ENCODE results near the gene NTM. TPM values are rescaled to one million over a fixed set of nuclear protein-coding genes. Genes with fewer than 3 reads are reported as not detected.
"Not testable (repeated sequence)": the region's sequence is repeated elsewhere in the genome, so short reads cannot be mapped to it uniquely, and the experiment has no call there.

Gene NTM
- total and polyA plus RNA-seq, 4 experiments from 2014 or later: not detected

GRCh38 chr11:131486937-131487635 is 116.7 kb downstream of the NTM start:
- Mint-ChIP-seq H3K36me3 (no peaks in the 10 kb centered on the region), H3K4me1 (no peaks in the 10 kb centered on the region), H3K27me3 (no peaks in the 10 kb centered on the region), H3K9me3 (peaks cover 0 to 3% (median 0%) of the 10 kb centered on the region in 8 donors), H3K4me3 (no peak overlapping the region), H3K27ac (no peak overlapping the region)
- no peak overlapping the region for H3K4me3 ChIP-seq (ENCODE audit: low read length in 2 of 2)
- no peaks in the 10 kb centered on the region for H3K9me3 ChIP-seq (ENCODE audit: control insufficient read depth in 1 of 2, low read length in 2 of 2)
- no peak overlapping the region for H3K27ac ChIP-seq (ENCODE audit: low read depth, low read length)
- intact Hi-C loops (cut with micrococcal nuclease): no loop called here
- H3K4me1 ChIP-seq (ENCODE audit: insufficient read depth, low read length): no peaks in the 10 kb centered on the region
- DNase-seq: no peak
- H3K27me3 ChIP-seq (ENCODE audit: insufficient read depth, low read length): no peaks in the 10 kb centered on the region
- no peaks in the 10 kb centered on the region for H3K36me3 ChIP-seq (ENCODE audit: insufficient read depth, low read length)
- ChIA-PET POLR2A (ENCODE audit: partially characterized antibody) (no interaction called here), CTCF (ENCODE audit: partially characterized antibody) (no interaction called here)

GRCh38 chr11:131488238-131488637 is 117.8 kb downstream of the NTM start:
- intact Hi-C loops (cut with micrococcal nuclease): no loop called here
- Mint-ChIP-seq H3K4me3 (no peak overlapping the region), H3K27ac (no peak overlapping the region), H3K27me3 (no peaks in the 10 kb centered on the region), H3K4me1 (no peaks in the 10 kb centered on the region), H3K9me3 (peaks cover 0 to 3% (median 0%) of the 10 kb centered on the region in 8 donors), H3K36me3 (no peaks in the 10 kb centered on the region)
- H3K27me3 ChIP-seq (ENCODE audit: insufficient read depth, low read length): no peaks in the 10 kb centered on the region
- no peak overlapping the region for H3K27ac ChIP-seq (ENCODE audit: low read depth, low read length)
- DNase-seq: no peak
- POLR2A ChIA-PET (ENCODE audit: partially characterized antibody): no interaction called here
- H3K9me3 ChIP-seq (ENCODE audit: control insufficient read depth in 1 of 2, low read length in 2 of 2): no peaks in the 10 kb centered on the region
- no peaks in the 10 kb centered on the region for H3K4me1 ChIP-seq (ENCODE audit: insufficient read depth, low read length)
- CTCF ChIA-PET (ENCODE audit: partially characterized antibody): no interaction called here
- H3K36me3 ChIP-seq (ENCODE audit: insufficient read depth, low read length): no peaks in the 10 kb centered on the region
- no peak overlapping the region for H3K4me3 ChIP-seq (ENCODE audit: low read length in 2 of 2)

GRCh38 chr11:131491503-131491902 is 121.1 kb downstream of the NTM start:
- no peak for DNase-seq
- no peaks in the 10 kb centered on the region for H3K27me3 ChIP-seq (ENCODE audit: insufficient read depth, low read length)
- H3K36me3 Mint-ChIP-seq: no peaks in the 10 kb centered on the region
- CTCF ChIA-PET (ENCODE audit: partially characterized antibody): no interaction called here
- intact Hi-C loops (cut with micrococcal nuclease): no loop called here
- no peaks in the 10 kb centered on the region for H3K36me3 ChIP-seq (ENCODE audit: insufficient read depth, low read length)
- POLR2A ChIA-PET (ENCODE audit: partially characterized antibody): no interaction called here
- no peak overlapping the region for H3K27ac Mint-ChIP-seq
- H3K4me1 ChIP-seq (ENCODE audit: insufficient read depth, low read length): no peaks in the 10 kb centered on the region
- no peak overlapping the region for H3K27ac ChIP-seq (ENCODE audit: low read depth, low read length)
- no peaks in the 10 kb centered on the region for H3K9me3 ChIP-seq (ENCODE audit: control insufficient read depth in 1 of 2, low read length in 2 of 2)
- H3K9me3 Mint-ChIP-seq: peaks cover 0 to 3% (median 0%) of the 10 kb centered on the region in 8 donors
- no peak overlapping the region for H3K4me3 Mint-ChIP-seq
- no peaks in the 10 kb centered on the region for H3K27me3 Mint-ChIP-seq
- H3K4me1 Mint-ChIP-seq: no peaks in the 10 kb centered on the region
- H3K4me3 ChIP-seq (ENCODE audit: low read length in 2 of 2): no peak overlapping the region

GRCh38 chr11:131495423-131495822 is 125.0 kb downstream of the NTM start:
- DNase-seq: no peak
- ChIA-PET POLR2A (ENCODE audit: partially characterized antibody) (no interaction called here), CTCF (ENCODE audit: partially characterized antibody) (no interaction called here)
- no peak overlapping the region for H3K4me3 Mint-ChIP-seq
- H3K36me3 Mint-ChIP-seq: no peaks in the 10 kb centered on the region
- Histone ChIP-seq H3K27me3 (ENCODE audit: insufficient read depth, low read length) (no peaks in the 10 kb centered on the region), H3K4me1 (ENCODE audit: insufficient read depth, low read length) (no peaks in the 10 kb centered on the region), H3K27ac (ENCODE audit: low read depth, low read length) (no peak overlapping the region), H3K9me3 (ENCODE audit: control insufficient read depth in 1 of 2, low read length in 2 of 2) (no peaks in the 10 kb centered on the region), H3K4me3 (ENCODE audit: low read length in 2 of 2) (no peak overlapping the region), H3K36me3 (ENCODE audit: insufficient read depth, low read length) (no peaks in the 10 kb centered on the region)
- peaks cover 0 to 2% (median 0%) of the 10 kb centered on the region in 8 donors for H3K9me3 Mint-ChIP-seq
- intact Hi-C loops (cut with micrococcal nuclease): no loop called here
- H3K27ac Mint-ChIP-seq: no peak overlapping the region
- H3K27me3 Mint-ChIP-seq: no peaks in the 10 kb centered on the region
- H3K4me1 Mint-ChIP-seq: no peaks in the 10 kb centered on the region

GRCh38 chr11:131497686-131498085 is 127.3 kb downstream of the NTM start:
- H3K27ac ChIP-seq (ENCODE audit: low read depth, low read length); H3K36me3 Mint-ChIP-seq; H3K27me3 ChIP-seq (ENCODE audit: insufficient read depth, low read length); H3K4me3 ChIP-seq (ENCODE audit: low read length in 2 of 2); DNase-seq; POLR2A ChIA-PET (ENCODE audit: partially characterized antibody); H3K4me1 ChIP-seq (ENCODE audit: insufficient read depth, low read length); H3K9me3 ChIP-seq (ENCODE audit: control insufficient read depth in 1 of 2, low read length in 2 of 2); H3K27ac Mint-ChIP-seq; CTCF ChIA-PET (ENCODE audit: partially characterized antibody); intact Hi-C loops (cut with micrococcal nuclease); H3K27me3 Mint-ChIP-seq; H3K4me1 Mint-ChIP-seq; H3K36me3 ChIP-seq (ENCODE audit: insufficient read depth, low read length); H3K4me3 Mint-ChIP-seq: not testable (repeated sequence)
- H3K9me3 Mint-ChIP-seq: peaks cover 0 to 12% (median under 1%) of the 10 kb centered on the region in 8 donors

- CTCF ChIA-PET (ENCODE audit: partially characterized antibody): no interaction called here
These were observed 128.3 kb downstream of the NTM start for GRCh38 chr11:131498631-131499160.

GRCh38 chr11:131499199-131499598 is 128.8 kb downstream of the NTM start:
- H3K4me3 ChIP-seq (ENCODE audit: low read length in 2 of 2): no peak overlapping the region
- no peak for DNase-seq
- no peaks in the 10 kb centered on the region for H3K4me1 ChIP-seq (ENCODE audit: insufficient read depth, low read length)
- Mint-ChIP-seq H3K27ac (no peak overlapping the region), H3K9me3 (peaks cover 0 to 15% (median under 1%) of the 10 kb centered on the region in 8 donors), H3K4me1 (no peaks in the 10 kb centered on the region), H3K27me3 (no peaks in the 10 kb centered on the region), H3K4me3 (no peak overlapping the region), H3K36me3 (no peaks in the 10 kb centered on the region)
- no peak overlapping the region for H3K27ac ChIP-seq (ENCODE audit: low read depth, low read length)
- intact Hi-C loops (cut with micrococcal nuclease): no loop called here
- no peaks in the 10 kb centered on the region for H3K27me3 ChIP-seq (ENCODE audit: insufficient read depth, low read length)
- H3K36me3 ChIP-seq (ENCODE audit: insufficient read depth, low read length): no peaks in the 10 kb centered on the region
- ChIA-PET POLR2A (ENCODE audit: partially characterized antibody) (no interaction called here), CTCF (ENCODE audit: partially characterized antibody) (no interaction called here)
- H3K9me3 ChIP-seq (ENCODE audit: control insufficient read depth in 1 of 2, low read length in 2 of 2): no peaks in the 10 kb centered on the region

More at GRCh38 chr11:131498631-131499160, 128.3 kb downstream of the NTM start:
- Histone ChIP-seq H3K27ac (ENCODE audit: low read depth, low read length) (no peak overlapping the region), H3K9me3 (ENCODE audit: control insufficient read depth in 1 of 2, low read length in 2 of 2) (no peaks in the 10 kb centered on the region), H3K4me1 (ENCODE audit: insufficient read depth, low read length) (no peaks in the 10 kb centered on the region), H3K36me3 (ENCODE audit: insufficient read depth, low read length) (no peaks in the 10 kb centered on the region), H3K4me3 (ENCODE audit: low read length in 2 of 2) (no peak overlapping the region), H3K27me3 (ENCODE audit: insufficient read depth, low read length) (no peaks in the 10 kb centered on the region)
- no peaks in the 10 kb centered on the region for H3K4me1 Mint-ChIP-seq
- POLR2A ChIA-PET (ENCODE audit: partially characterized antibody): no interaction called here
- intact Hi-C loops (cut with micrococcal nuclease): no loop called here
- H3K9me3 Mint-ChIP-seq: peaks cover 0 to 15% (median under 1%) of the 10 kb centered on the region in 8 donors
- no peaks in the 10 kb centered on the region for H3K27me3 Mint-ChIP-seq
- DNase-seq: no peak
- H3K27ac Mint-ChIP-seq: no peak overlapping the region
- no peaks in the 10 kb centered on the region for H3K36me3 Mint-ChIP-seq
- H3K4me3 Mint-ChIP-seq: no peak overlapping the region

Measured in CD4-positive, alpha-beta memory T cell (primary cell).